CD4-positive, alpha-beta T cell (primary cell): ENCODE results near the gene CDH4. TPM values are rescaled to one million over a fixed set of nuclear protein-coding genes. Genes with fewer than 3 reads are reported as not detected.

Source experiments
- ATAC-seq: fragments of 200-7000 bp; cut with Tn5 transposase; one replicate; pipeline ENCODE4 v1.10.0; 2022; ENCODE audit warnings: mild to moderate bottlenecking; ENCODE audit not compliant: poor library complexity
- CTCF ChIA-PET: fragments of 350-600 bp; sonication (Branson Sonifier 250); formaldehyde crosslinking; loops from one replicate; lab custom pipeline; 2021; ENCODE audit warnings: antibody characterized with exemption, inconsistent platforms; lab: Charles Lee
- POLR2A ChIA-PET: fragments of 350-600 bp; sonication (Branson Sonifier 250); formaldehyde crosslinking; loops from one replicate; lab custom pipeline; 2021; ENCODE audit warnings: antibody characterized with exemption, inconsistent platforms; lab: Charles Lee
- DNase-seq, 14 experiments: peaks; one replicate each; pipeline ENCODE4 v3.0.0-alpha.2; 2013 to 2020; ENCODE audit warnings: mixed read lengths in 2 of 14
- H3K27ac ChIP-seq, 2 donors: one replicate each; pipeline versions ENCODE4 v1.5.1 to v1.7.0; 2013; ENCODE audit warnings: low read length in 2 of 2, low read depth in 1 of 2, mild to moderate bottlenecking in 1 of 2
- H3K27me3 ChIP-seq, 2 experiments: 1 replicate in 1 of 2; 2 replicates in 1 of 2; pipeline versions ENCODE4 v1.6.1 to v1.7.0; 2013; ENCODE audit warnings: low read length in 2 of 2, control low read depth in 1 of 2, mild to moderate bottlenecking in 1 of 2, moderate library complexity in 1 of 2; ENCODE audit not compliant: insufficient read depth in 2 of 2, control insufficient read depth in 1 of 2
- H3K36me3 ChIP-seq: one replicate; pipeline ENCODE4 v1.6.1; 2013; ENCODE audit warnings: low read length, control low read depth; ENCODE audit not compliant: insufficient read depth
- H3K4me1 ChIP-seq: one replicate; pipeline ENCODE4 v1.6.1; 2013; ENCODE audit warnings: low read length, control low read depth; ENCODE audit not compliant: insufficient read depth
- H3K4me3 ChIP-seq: one replicate; pipeline ENCODE4 v1.5.1; 2013; ENCODE audit warnings: mild to moderate bottlenecking, low read length, moderate library complexity
- H3K9me3 ChIP-seq, 2 experiments: 1 replicate in 1 of 2; 2 replicates in 1 of 2; pipeline versions ENCODE4 v1.6.1 to v1.7.0; 2013; ENCODE audit warnings: low read length in 2 of 2, mild to moderate bottlenecking in 2 of 2, control low read depth in 1 of 2, moderate library complexity in 1 of 2; ENCODE audit not compliant: control insufficient read depth in 1 of 2, insufficient read depth in 1 of 2
- H3K27ac Mint-ChIP-seq: one replicate; pipeline ENCODE4 v1.8.0; 2020; ENCODE audit warnings: mixed read lengths
- H3K27me3 Mint-ChIP-seq: one replicate; pipeline ENCODE4 v1.8.0; 2021; ENCODE audit warnings: mixed read lengths
- H3K36me3 Mint-ChIP-seq: one replicate; pipeline ENCODE4 v1.8.0; 2021; ENCODE audit warnings: low read depth, mixed read lengths
- H3K4me1 Mint-ChIP-seq: one replicate; pipeline ENCODE4 v1.8.0; 2021; ENCODE audit warnings: low read depth, mixed read lengths
- H3K4me3 Mint-ChIP-seq: one replicate; pipeline ENCODE4 v1.8.0; 2020; ENCODE audit warnings: mild to moderate bottlenecking, mixed read lengths
- H3K9me3 Mint-ChIP-seq: one replicate; pipeline ENCODE4 v1.8.0; 2020; ENCODE audit warnings: mixed read lengths
- intact Hi-C, 2 experiments: fragments of 100-400 bp; cut with DNase I in 1 of 2; cut with micrococcal nuclease in 1 of 2; formaldehyde crosslinking; loops; one replicate each; pipeline versions ENCODE4 v1.15.1 to v1.9.0; 2023 to 2025; cut with DNase I, micrococcal nuclease
- total RNA-seq, 174 experiments: library from RNA in 2 of 174; stranded (reverse) in 2 of 174; gene quantifications; one replicate each; pipeline ENCODE4 v1.2.3 and lab custom pipeline; 2021 to 2026
- TF ChIP-seq, protein P1 (sequence below): fragments of 200-600 bp; IDR thresholded peaks from one replicate; pipeline ENCODE4 v1.8.0; 2022; ENCODE audit warnings: antibody characterized with exemption, mild to moderate bottlenecking

The CDH4 gene
- total RNA-seq, 2 experiments from 2014 or later = 0.11 TPM

DNA sequence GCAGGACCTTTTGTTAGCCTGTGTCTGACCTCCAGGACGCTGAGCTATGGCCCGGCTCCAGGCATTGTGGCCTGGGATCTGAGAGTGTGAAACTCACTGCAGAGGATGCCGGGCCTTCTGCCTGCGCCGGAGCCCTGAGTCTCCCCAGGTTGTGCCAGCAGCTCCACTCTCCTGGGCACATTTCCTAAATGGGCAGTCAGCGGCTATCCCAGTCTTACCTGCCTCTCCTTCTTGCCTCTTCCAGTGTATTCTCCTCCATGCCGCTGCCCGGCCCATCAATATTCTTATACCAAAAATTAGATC, 397.8 kb downstream of the CDH4 start:
- Mint-ChIP-seq H3K4me3 (no peak overlapping the region), H3K27me3 (no peaks in the 10 kb centered on the region), H3K27ac (no peak overlapping the region), H3K36me3 (no peaks in the 10 kb centered on the region), H3K4me1 (no peaks in the 10 kb centered on the region), H3K9me3 (no peaks in the 10 kb centered on the region)
- TF ChIP-seq, protein P1, sequence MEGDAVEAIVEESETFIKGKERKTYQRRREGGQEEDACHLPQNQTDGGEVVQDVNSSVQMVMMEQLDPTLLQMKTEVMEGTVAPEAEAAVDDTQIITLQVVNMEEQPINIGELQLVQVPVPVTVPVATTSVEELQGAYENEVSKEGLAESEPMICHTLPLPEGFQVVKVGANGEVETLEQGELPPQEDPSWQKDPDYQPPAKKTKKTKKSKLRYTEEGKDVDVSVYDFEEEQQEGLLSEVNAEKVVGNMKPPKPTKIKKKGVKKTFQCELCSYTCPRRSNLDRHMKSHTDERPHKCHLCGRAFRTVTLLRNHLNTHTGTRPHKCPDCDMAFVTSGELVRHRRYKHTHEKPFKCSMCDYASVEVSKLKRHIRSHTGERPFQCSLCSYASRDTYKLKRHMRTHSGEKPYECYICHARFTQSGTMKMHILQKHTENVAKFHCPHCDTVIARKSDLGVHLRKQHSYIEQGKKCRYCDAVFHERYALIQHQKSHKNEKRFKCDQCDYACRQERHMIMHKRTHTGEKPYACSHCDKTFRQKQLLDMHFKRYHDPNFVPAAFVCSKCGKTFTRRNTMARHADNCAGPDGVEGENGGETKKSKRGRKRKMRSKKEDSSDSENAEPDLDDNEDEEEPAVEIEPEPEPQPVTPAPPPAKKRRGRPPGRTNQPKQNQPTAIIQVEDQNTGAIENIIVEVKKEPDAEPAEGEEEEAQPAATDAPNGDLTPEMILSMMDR = no peak
- no peaks in the 10 kb centered on the region for H3K4me1 ChIP-seq
- DNase-seq (no peak), ATAC-seq (no peak)
- H3K27ac ChIP-seq = no peak overlapping the region
- ChIA-PET CTCF (no interaction called here), POLR2A (no interaction called here)
- H3K9me3 ChIP-seq = peaks cover 0 to 4% of the 10 kb centered on the region in 2 experiments
- H3K27me3 ChIP-seq = no peaks in the 10 kb centered on the region
- no peaks in the 10 kb centered on the region for H3K36me3 ChIP-seq
- intact Hi-C loops = no loop called here
- H3K4me3 ChIP-seq = no peak overlapping the region

DNA sequence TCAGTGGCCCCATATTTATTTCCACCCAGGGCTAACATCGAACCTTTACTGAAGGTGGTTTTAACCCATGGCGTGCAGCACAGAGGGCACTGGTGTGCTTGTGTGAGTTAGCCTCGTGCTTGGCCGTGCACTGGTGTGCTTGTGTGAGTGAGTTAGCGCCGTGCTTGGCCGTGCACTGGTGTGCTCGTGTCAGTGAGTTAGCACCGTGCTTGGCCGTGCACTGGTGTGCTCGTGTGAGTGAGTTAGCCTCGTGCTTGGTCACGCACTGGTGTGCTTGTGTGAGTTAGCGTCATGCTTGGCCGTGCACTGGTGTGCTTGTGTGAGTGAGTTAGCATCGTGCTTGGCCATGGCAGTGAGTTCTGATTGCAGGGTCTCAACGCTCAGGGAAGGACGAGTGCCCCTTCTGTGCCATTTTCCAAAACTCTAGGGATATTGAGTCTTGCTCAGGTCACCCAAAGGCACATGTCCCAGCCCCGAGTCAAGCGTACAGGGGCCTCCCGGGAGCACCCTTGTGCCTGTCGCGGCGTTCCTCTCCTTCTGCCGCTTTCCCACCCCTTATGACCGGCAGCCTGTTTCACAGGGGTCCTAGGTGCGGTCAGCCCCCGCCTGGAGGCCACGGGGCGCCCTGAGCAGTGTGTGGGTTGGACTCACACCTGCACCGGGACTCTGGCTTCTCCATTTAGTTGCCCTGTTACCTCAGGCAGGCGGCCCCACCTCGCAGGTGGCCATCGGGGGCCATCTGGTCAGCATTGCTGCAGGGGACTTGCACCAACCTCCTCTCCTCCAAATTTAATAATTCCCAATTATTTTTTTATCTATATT, 399.1 kb downstream of the CDH4 start:
- ATAC-seq = no peak
- intact Hi-C loops = no loop called here
- no peak for DNase-seq
- TF ChIP-seq, protein P1 = no peak
- Histone ChIP-seq H3K4me1 (no peaks in the 10 kb centered on the region), H3K27me3 (no peaks in the 10 kb centered on the region), H3K36me3 (no peaks in the 10 kb centered on the region), H3K9me3 (peaks cover 0 to 6% of the 10 kb centered on the region in 2 experiments), H3K27ac (no peak overlapping the region), H3K4me3 (no peak overlapping the region)
- Mint-ChIP-seq H3K9me3 (no peaks in the 10 kb centered on the region), H3K27me3 (no peaks in the 10 kb centered on the region), H3K4me3 (no peak overlapping the region), H3K4me1 (no peaks in the 10 kb centered on the region), H3K36me3 (no peaks in the 10 kb centered on the region), H3K27ac (no peak overlapping the region)
- ChIA-PET POLR2A (no interaction called here), CTCF (no interaction called here)

GRCh38 chr20:61652146-61652545, 400.1 kb downstream of the CDH4 start:
- intact Hi-C loops = no loop called here
- H3K4me1 ChIP-seq = no peaks in the 10 kb centered on the region
- no peaks in the 10 kb centered on the region for H3K36me3 ChIP-seq
- no peak overlapping the region for H3K4me3 ChIP-seq
- peaks cover 0 to 9% of the 10 kb centered on the region in 2 experiments for H3K9me3 ChIP-seq
- Mint-ChIP-seq H3K4me1 (no peaks in the 10 kb centered on the region), H3K27ac (no peak overlapping the region), H3K9me3 (no peaks in the 10 kb centered on the region), H3K27me3 (no peaks in the 10 kb centered on the region), H3K4me3 (no peak overlapping the region), H3K36me3 (no peaks in the 10 kb centered on the region)
- H3K27ac ChIP-seq = no peak overlapping the region
- CTCF ChIA-PET = no interaction called here
- TF ChIP-seq, protein P1 = no peak
- H3K27me3 ChIP-seq = no peaks in the 10 kb centered on the region
- ATAC-seq (no peak), DNase-seq (no peak)
- POLR2A ChIA-PET = no interaction called here
